ENCODE measurements around the gene DCAF5.

GRCh38 chr14:69199786-69200185 is 46.9 kb upstream of the DCAF5 start:
- TF ChIP-seq CTCF (IDR thresholded peaks at IDR 0.05; ENCODE audit: insufficient read depth, low read length) (no peak), POLR2AphosphoS5 (IDR thresholded peaks at IDR 0.05; ENCODE audit: low read depth) (no peak), REST (IDR thresholded peaks at IDR 0.05; ENCODE audit: insufficient replicate concordance, low read depth) (no peak)

All from HL-60 (cell line).